Kidney (tissue), 22 donors: ENCODE results near the gene PRR7. TPM values are rescaled to one million over a fixed set of nuclear protein-coding genes. Genes with fewer than 3 reads are reported as not detected.

Experiments used
- DNase-seq, 5 donors: peaks; one replicate each; pipeline ENCODE4 v3.0.0-alpha.2; 2013 to 2020
- FAIRE-seq: peaks from 2 replicates; lab custom pipeline; 2012; peaks lifted over from hg19 to GRCh38; lab: Jason Lieb, UNC
- H3K27ac ChIP-seq, 2 donors: one replicate each; pipeline ENCODE4 v1.7.0; 2013; ENCODE audit warnings: low read depth in 2 of 2, low read length in 2 of 2, inconsistent platforms in 1 of 2
- H3K27me3 ChIP-seq: one replicate; pipeline ENCODE4 v1.7.1; 2013; ENCODE audit warnings: low read length, inconsistent platforms; ENCODE audit not compliant: control insufficient read depth, insufficient read depth
- H3K36me3 ChIP-seq, 3 donors: one replicate each; pipeline versions ENCODE4 v1.7.0 to v1.7.1; 2013; ENCODE audit warnings: low read length in 3 of 3, control low read depth in 1 of 3, inconsistent platforms in 1 of 3; ENCODE audit not compliant: insufficient read depth in 3 of 3, control insufficient read depth in 2 of 3
- H3K4me1 ChIP-seq, 3 donors: one replicate each; pipeline versions ENCODE4 v1.7.0 to v1.7.1; 2013; ENCODE audit warnings: low read length in 3 of 3, inconsistent platforms in 1 of 3, low read depth in 1 of 3; ENCODE audit not compliant: control insufficient read depth in 2 of 3, insufficient read depth in 2 of 3
- H3K4me3 ChIP-seq, 3 donors: one replicate each; pipeline versions ENCODE4 v1.7.0 to v1.8.1; 2013; ENCODE audit warnings: low read length in 3 of 3, control low read depth in 1 of 3, inconsistent platforms in 1 of 3
- H3K9ac ChIP-seq, 3 donors: one replicate each; pipeline versions ENCODE4 v1.7.0 to v1.7.1; 2013; ENCODE audit warnings: low read length in 3 of 3, control low read depth in 1 of 3, inconsistent platforms in 1 of 3
- H3K9me3 ChIP-seq, 3 donors: one replicate each; pipeline versions ENCODE4 v1.7.0 to v1.7.1; 2013; ENCODE audit warnings: low read length in 3 of 3, control low read depth in 1 of 3, inconsistent platforms in 1 of 3; ENCODE audit not compliant: control insufficient read depth in 2 of 3, insufficient read depth in 1 of 3
- intact Hi-C: fragments of 100-400 bp; cut with DNase I; formaldehyde crosslinking; loops from one replicate; pipeline ENCODE4 v1.11.1; 2022
- long read RNA-seq, 10 donors: library from polyadenylated mRNA in 1 of 10; unstranded in 1 of 10; transcript quantifications; one replicate each; pipeline ENCODE4 v2.0.0 and lab custom pipeline, GENCODE V29; 2021 to 2026
- polyA plus RNA-seq: library from polyadenylated mRNA; stranded (reverse); fragments of 350-450 nt; fragmentation: Illumina TruSeq; extraction: RNeasy Lipid Tissue Mini Kit (QIAGEN cat#74804); gene quantifications from one replicate; pipeline ENCODE4 v1.2.3, GENCODE V29; 2014; ENCODE audit warnings: low read depth, low replicate concordance; ENCODE audit not compliant: insufficient read depth
- total RNA-seq: library from RNA; stranded (reverse); fragmentation: NEBNext Ultra II Directional; extraction: Animal tissue kit (Norgen Biotek cat#: 25700); gene quantifications from one replicate; pipeline ENCODE4 v1.2.1, GENCODE V29; 2021
- TF ChIP-seq, protein P1 (sequence below): IDR thresholded peaks from 3 replicates; pipeline ENCODE4 v1.5.1; 2012; ENCODE audit warnings: mild to moderate bottlenecking, moderate library complexity, borderline replicate concordance; ENCODE audit not compliant: insufficient read depth; ENCODE audit errors: extremely low read depth
- donor health status: control.
- donor health status: control.
- donor health status: control.
- donor health status: control.
- donor health status: control.
- donor health status: DM: yes; HTN: yes; CAD: no.
- donor health status: Normal renal cell carcinoma (clear cell type).

The PRR7 gene, protein sequence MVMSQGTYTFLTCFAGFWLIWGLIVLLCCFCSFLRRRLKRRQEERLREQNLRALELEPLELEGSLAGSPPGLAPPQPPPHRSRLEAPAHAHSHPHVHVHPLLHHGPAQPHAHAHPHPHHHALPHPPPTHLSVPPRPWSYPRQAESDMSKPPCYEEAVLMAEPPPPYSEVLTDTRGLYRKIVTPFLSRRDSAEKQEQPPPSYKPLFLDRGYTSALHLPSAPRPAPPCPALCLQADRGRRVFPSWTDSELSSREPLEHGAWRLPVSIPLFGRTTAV
- total RNA-seq: 5.5 TPM
- 1.6 TPM for polyA plus RNA-seq
- long read RNA-seq, donor 1, partial matches to known transcripts: 0 of 1 reads
- long read RNA-seq, donor 1, other reads (novel, unspliced or antisense): 0 of 1 reads
- long read RNA-seq, donor 2, partial matches to known transcripts: 70 of 124 reads
- long read RNA-seq, donor 2, other reads (novel, unspliced or antisense): 54 of 124 reads
- long read RNA-seq, donor 3: 0 reads
- long read RNA-seq, donor 4, partial matches to known transcripts: 0 of 1 reads
- long read RNA-seq, donor 4, other reads (novel, unspliced or antisense): 0 of 1 reads
- long read RNA-seq, donor 5: 0 reads
- long read RNA-seq, donor 6, transcript PRR7-202 (3 exons, 1,345 nt): major isoform, 6 of 6 reads
- long read RNA-seq, donor 6, partial matches to known transcripts: 0 of 6 reads
- long read RNA-seq, donor 6, other reads (novel, unspliced or antisense): 0 of 6 reads
- long read RNA-seq, donor 7, partial matches to known transcripts: 0 of 3 reads
- long read RNA-seq, donor 7, other reads (novel, unspliced or antisense): 1 of 3 reads
- long read RNA-seq, donor 8: 0 reads
- long read RNA-seq, donor 9, partial matches to known transcripts: 30 of 30 reads
- long read RNA-seq, donor 9, other reads (novel, unspliced or antisense): 0 of 30 reads
- long read RNA-seq, donor 10, partial matches to known transcripts: 0 of 6 reads
- long read RNA-seq, donor 10, other reads (novel, unspliced or antisense): 0 of 6 reads

- Histone ChIP-seq H3K4me3 (peak within 1 kb of the TSS in 2 of 3 donors; percentile 31 to 48), H3K9ac (peak within 1 kb of the TSS in 1 of 3 donors; percentile 19), H3K4me1 (peaks cover 0 to 11% (median 6%) of the 10 kb centered on the region in 3 donors), H3K27ac (no peak within 1 kb of the TSS), H3K9me3 (no peaks in the 10 kb centered on the region), H3K27me3 (no peaks in the 10 kb centered on the region), H3K36me3 (no peaks in the 10 kb centered on the region)
- DNase-seq (peak; percentile 71 to 91 (median 81)), FAIRE-seq (no peak)
- intact Hi-C loops: no loop called here
- TF ChIP-seq, protein P1, sequence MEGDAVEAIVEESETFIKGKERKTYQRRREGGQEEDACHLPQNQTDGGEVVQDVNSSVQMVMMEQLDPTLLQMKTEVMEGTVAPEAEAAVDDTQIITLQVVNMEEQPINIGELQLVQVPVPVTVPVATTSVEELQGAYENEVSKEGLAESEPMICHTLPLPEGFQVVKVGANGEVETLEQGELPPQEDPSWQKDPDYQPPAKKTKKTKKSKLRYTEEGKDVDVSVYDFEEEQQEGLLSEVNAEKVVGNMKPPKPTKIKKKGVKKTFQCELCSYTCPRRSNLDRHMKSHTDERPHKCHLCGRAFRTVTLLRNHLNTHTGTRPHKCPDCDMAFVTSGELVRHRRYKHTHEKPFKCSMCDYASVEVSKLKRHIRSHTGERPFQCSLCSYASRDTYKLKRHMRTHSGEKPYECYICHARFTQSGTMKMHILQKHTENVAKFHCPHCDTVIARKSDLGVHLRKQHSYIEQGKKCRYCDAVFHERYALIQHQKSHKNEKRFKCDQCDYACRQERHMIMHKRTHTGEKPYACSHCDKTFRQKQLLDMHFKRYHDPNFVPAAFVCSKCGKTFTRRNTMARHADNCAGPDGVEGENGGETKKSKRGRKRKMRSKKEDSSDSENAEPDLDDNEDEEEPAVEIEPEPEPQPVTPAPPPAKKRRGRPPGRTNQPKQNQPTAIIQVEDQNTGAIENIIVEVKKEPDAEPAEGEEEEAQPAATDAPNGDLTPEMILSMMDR: no peak
Measured at GRCh38 chr5:177446200-177447065, at the start of gene PRR7. TSS of gene PRR7 (plus strand) at chr5:177446814. CDS start at chr5:177455068, 8,254 bp downstream.

DNA sequence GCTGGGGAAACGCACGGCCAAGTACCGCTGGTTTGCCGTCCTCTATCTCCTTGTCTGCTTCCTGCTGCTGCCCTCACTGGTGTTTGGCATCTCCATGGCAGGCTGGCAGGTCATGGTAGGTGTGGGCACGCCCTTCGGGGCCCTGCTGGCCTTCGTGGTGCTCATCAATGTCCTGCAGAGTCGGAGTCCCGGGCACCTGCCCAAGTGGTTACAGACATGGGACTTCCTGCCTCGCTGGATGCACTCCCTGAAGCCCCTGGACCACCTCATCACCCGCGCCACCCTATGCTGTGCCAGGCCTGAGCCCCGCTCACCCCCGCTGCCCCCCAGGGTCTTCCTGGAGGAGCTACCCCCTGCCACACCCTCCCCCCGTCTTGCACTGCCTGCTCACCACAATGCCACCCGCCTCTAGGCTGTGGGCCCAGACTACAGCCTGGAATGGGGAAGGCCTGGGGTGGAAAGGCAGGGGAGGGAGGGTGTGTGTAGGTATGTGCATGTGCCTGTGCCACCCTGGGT lies 48.7 kb upstream of the PRR7 start:
- Histone ChIP-seq H3K4me1 (peaks cover 0 to 14% (median 0%) of the 10 kb centered on the region in 3 donors), H3K4me3 (no peak overlapping the region), H3K27ac (no peak overlapping the region), H3K9ac (no peak overlapping the region), H3K27me3 (peaks cover 18% of the 10 kb centered on the region), H3K9me3 (no peaks in the 10 kb centered on the region), H3K36me3 (no peaks in the 10 kb centered on the region)
- DNase-seq (peak in 1 of 5 donors; percentile 77), FAIRE-seq (no peak)
- TF ChIP-seq, protein P1: no peak
- intact Hi-C loops: no loop called here
